22Rv1 (cell line): ENCODE data around the gene PSD2.

Source experiments
- ZFX ChIP-seq: fragments of 450-650 bp; IDR thresholded peaks from 2 replicates; pipeline ENCODE4 v1.6.1; 2017; ENCODE audit warnings: antibody characterized with exemption, borderline replicate concordance
- TF ChIP-seq, protein P1 (sequence below): fragments of 450-650 bp; IDR thresholded peaks from 2 replicates; pipeline ENCODE4 v1.5.1; 2017; ENCODE audit warnings: mild to moderate bottlenecking

DNA sequence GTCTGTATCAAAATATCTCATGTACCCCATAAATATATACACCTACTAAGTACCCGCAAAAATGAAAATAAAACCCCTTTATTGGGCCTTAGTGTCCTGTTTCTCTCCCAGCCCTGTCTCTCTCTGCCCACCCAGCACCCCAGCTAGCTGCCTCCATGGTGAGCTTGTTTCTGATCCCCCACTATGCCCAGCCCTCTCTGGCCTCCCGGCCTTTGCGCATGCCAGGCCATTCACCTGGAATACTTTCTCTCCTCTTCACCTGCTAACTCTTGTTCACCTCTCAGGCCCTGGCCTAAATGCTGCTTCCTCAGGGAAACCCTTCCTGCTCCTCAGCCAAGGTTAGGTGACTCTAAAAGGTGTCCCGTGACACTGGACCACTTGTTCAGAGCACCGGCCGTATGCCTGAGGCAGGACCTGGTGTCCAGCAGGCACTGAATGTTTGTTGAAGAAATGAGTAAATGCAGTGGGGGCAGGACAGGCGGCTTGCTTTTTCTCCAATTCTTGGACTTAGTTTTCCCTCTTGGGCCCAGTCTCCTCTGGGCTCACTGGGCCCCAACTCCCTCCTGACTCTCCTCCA lies 58.5 kb downstream of the PSD2 start:
- TF ChIP-seq, protein P1, sequence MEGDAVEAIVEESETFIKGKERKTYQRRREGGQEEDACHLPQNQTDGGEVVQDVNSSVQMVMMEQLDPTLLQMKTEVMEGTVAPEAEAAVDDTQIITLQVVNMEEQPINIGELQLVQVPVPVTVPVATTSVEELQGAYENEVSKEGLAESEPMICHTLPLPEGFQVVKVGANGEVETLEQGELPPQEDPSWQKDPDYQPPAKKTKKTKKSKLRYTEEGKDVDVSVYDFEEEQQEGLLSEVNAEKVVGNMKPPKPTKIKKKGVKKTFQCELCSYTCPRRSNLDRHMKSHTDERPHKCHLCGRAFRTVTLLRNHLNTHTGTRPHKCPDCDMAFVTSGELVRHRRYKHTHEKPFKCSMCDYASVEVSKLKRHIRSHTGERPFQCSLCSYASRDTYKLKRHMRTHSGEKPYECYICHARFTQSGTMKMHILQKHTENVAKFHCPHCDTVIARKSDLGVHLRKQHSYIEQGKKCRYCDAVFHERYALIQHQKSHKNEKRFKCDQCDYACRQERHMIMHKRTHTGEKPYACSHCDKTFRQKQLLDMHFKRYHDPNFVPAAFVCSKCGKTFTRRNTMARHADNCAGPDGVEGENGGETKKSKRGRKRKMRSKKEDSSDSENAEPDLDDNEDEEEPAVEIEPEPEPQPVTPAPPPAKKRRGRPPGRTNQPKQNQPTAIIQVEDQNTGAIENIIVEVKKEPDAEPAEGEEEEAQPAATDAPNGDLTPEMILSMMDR = no peak
- TF ChIP-seq ZFX = no peak
